CD14-positive monocyte (primary cell): ENCODE measurements around the gene RNF44. TPM values are rescaled to one million over a fixed set of nuclear protein-coding genes. Genes with fewer than 3 reads are reported as not detected.

Experiments
- DNase-seq, 3 donors: peaks; one replicate each; pipeline ENCODE4 v3.0.0-alpha.2; 2011 to 2022
- H2AFZ ChIP-seq: 2 replicates; pipeline ENCODE4 v1.6.0; 2012; ENCODE audit warnings: mild to moderate bottlenecking, low read depth, low read length, inconsistent platforms; ENCODE audit not compliant: insufficient read depth, poor library complexity, severe bottlenecking
- H3K27ac ChIP-seq, 2 donors: 1 replicate in 1 of 2; 2 replicates in 1 of 2; pipeline ENCODE4 v1.5.1; 2012 to 2013; ENCODE audit warnings: low read length in 2 of 2, control low read depth in 1 of 2, inconsistent platforms in 1 of 2, low read depth in 1 of 2, mild to moderate bottlenecking in 1 of 2
- H3K27me3 ChIP-seq, 2 donors: one replicate each; pipeline versions ENCODE4 v1.6.0 to v1.6.1; 2011 to 2013; ENCODE audit warnings: low read length in 2 of 2; ENCODE audit not compliant: control insufficient read depth in 2 of 2, insufficient read depth in 2 of 2
- H3K36me3 ChIP-seq, 2 donors: replicated peaks in 1 of 2; 1 replicate in 1 of 2; 2 replicates in 1 of 2; pipeline versions ENCODE4 v1.5.1 to v1.6.1; 2012 to 2013; ENCODE audit warnings: low read length in 2 of 2, control low read depth in 1 of 2, inconsistent platforms in 1 of 2, mild to moderate bottlenecking in 1 of 2; ENCODE audit not compliant: insufficient read depth in 2 of 2, control insufficient read depth in 1 of 2
- H3K4me1 ChIP-seq, 2 donors: 1 replicate in 1 of 2; 2 replicates in 1 of 2; pipeline versions ENCODE4 v1.5.1 to v1.6.1; 2012 to 2013; ENCODE audit warnings: low read length in 2 of 2, control low read depth in 1 of 2, inconsistent platforms in 1 of 2, mild to moderate bottlenecking in 1 of 2, moderate library complexity in 1 of 2; ENCODE audit not compliant: insufficient read depth in 2 of 2, control insufficient read depth in 1 of 2
- H3K4me2 ChIP-seq: replicated peaks from 2 replicates; pipeline ENCODE3; 2012; ENCODE audit warnings: low read length, moderate library complexity, mild to moderate bottlenecking; ENCODE audit not compliant: poor library complexity, severe bottlenecking; ENCODE audit errors: extremely low read depth
- H3K4me3 ChIP-seq, 3 experiments: fragments of 200-600 bp in 1 of 3; sonication (generic) in 1 of 3; replicated peaks in 1 of 3; 1 replicate in 2 of 3; 2 replicates in 1 of 3; pipeline ENCODE4 v1.5.1; 2011 to 2013; ENCODE audit warnings: low read length in 3 of 3, mild to moderate bottlenecking in 3 of 3, control low read depth in 2 of 3, low read depth in 2 of 3, inconsistent platforms in 1 of 3, moderate library complexity in 1 of 3
- H3K79me2 ChIP-seq: 2 replicates; pipeline ENCODE4 v1.6.0; 2012; ENCODE audit warnings: mild to moderate bottlenecking, control low read depth, inconsistent platforms, low read length, moderate library complexity; ENCODE audit not compliant: insufficient read depth
- H3K9ac ChIP-seq: 2 replicates; pipeline ENCODE4 v1.6.0; 2017; ENCODE audit warnings: low read length, mild to moderate bottlenecking; ENCODE audit not compliant: insufficient read depth, poor library complexity, severe bottlenecking
- H3K9me3 ChIP-seq, 2 donors: replicated peaks in 1 of 2; 1 replicate in 1 of 2; 2 replicates in 1 of 2; pipeline versions ENCODE4 v1.5.1 to v1.6.1; 2012 to 2013; ENCODE audit warnings: low read length in 2 of 2, control low read depth in 1 of 2; ENCODE audit not compliant: control insufficient read depth in 1 of 2, insufficient read depth in 1 of 2
- H4K20me1 ChIP-seq: 2 replicates; pipeline ENCODE4 v1.6.0; 2012; ENCODE audit warnings: mild to moderate bottlenecking, low read length, control low read depth, moderate library complexity; ENCODE audit not compliant: insufficient read depth
- H3K27ac Mint-ChIP-seq, 7 donors: one replicate each; pipeline ENCODE4 v1.8.0; 2020; ENCODE audit warnings: mild to moderate bottlenecking in 7 of 7, mixed read lengths in 7 of 7, moderate library complexity in 6 of 7, inconsistent platforms in 2 of 7
- H3K27me3 Mint-ChIP-seq, 3 donors: one replicate each; pipeline ENCODE4 v1.8.0; 2021 to 2022; ENCODE audit warnings: low read depth in 3 of 3, mild to moderate bottlenecking in 3 of 3, mixed read lengths in 3 of 3, moderate library complexity in 3 of 3, inconsistent platforms in 1 of 3
- H3K36me3 Mint-ChIP-seq, 2 donors: one replicate each; pipeline ENCODE4 v1.8.0; 2020; ENCODE audit warnings: mixed read lengths in 2 of 2, inconsistent platforms in 1 of 2, mild to moderate bottlenecking in 1 of 2
- H3K4me1 Mint-ChIP-seq: one replicate; pipeline ENCODE4 v1.8.0; 2020; ENCODE audit warnings: mild to moderate bottlenecking, mixed read lengths
- H3K4me3 Mint-ChIP-seq, 2 donors: one replicate each; pipeline ENCODE4 v1.8.0; 2020; ENCODE audit warnings: mild to moderate bottlenecking in 2 of 2, mixed read lengths in 2 of 2, moderate library complexity in 1 of 2
- H3K9me3 Mint-ChIP-seq, 7 donors: one replicate each; pipeline ENCODE4 v1.8.0; 2020 to 2022; ENCODE audit warnings: mixed read lengths in 7 of 7, mild to moderate bottlenecking in 6 of 7, moderate library complexity in 6 of 7, inconsistent platforms in 2 of 7
- CTCF ChIP-seq: fragments of 200-600 bp; IDR thresholded peaks from one replicate; pipeline ENCODE4 v1.8.0; 2022; ENCODE audit warnings: antibody characterized with exemption, mild to moderate bottlenecking
- WGBS: methylation state at CpG from one replicate; pipeline ENCODE4 v1.1.5; 2013; ENCODE audit warnings: missing lambda C conversion rate; ENCODE audit not compliant: insufficient coverage; 5-methylcytosine and 5-hydroxymethylcytosine counted together
- intact Hi-C, 2 donors: fragments of 100-400 bp; cut with micrococcal nuclease; formaldehyde crosslinking; loops; one replicate each; pipeline versions ENCODE4 v1.15.0 to v1.15.1; 2023
- polyA plus RNA-seq, 3 donors: library from polyadenylated mRNA; depleted of rRNA in 1 of 3; unstranded in 2 of 3; stranded (reverse) in 1 of 3; fragments of 300-500 nt in 2 of 3; fragments of >200 nt in 1 of 3; fragmentation: Illumina TruSeq in 2 of 3; gene quantifications; 1 replicate in 2 of 3; 2 replicates in 1 of 3; pipeline ENCODE4 v1.2.3, GENCODE V29; 2012 to 2021

The RNF44 gene
- polyA plus RNA-seq, 3 donors: 1.9 to 133 (median 3.1) TPM

GRCh38 chr5:176537554-176538229, 490 bp upstream of the RNF44 start:
- Mint-ChIP-seq H3K36me3 (peaks cover 2 to 7% of the 10 kb centered on the region in 2 donors), H3K27me3 (no peaks in the 10 kb centered on the region), H3K4me3 (peak overlapping the region; percentile 95), H3K27ac (peak overlapping the region; percentile 98 to 100 (median 99)), H3K4me1 (peaks cover 74% of the 10 kb centered on the region), H3K9me3 (peaks cover 0 to 1% (median 0%) of the 10 kb centered on the region in 7 donors)
- Histone ChIP-seq H3K9ac (peak overlapping the region; percentile 83), H2AFZ (peak overlapping the region; percentile 69), H3K27ac (peak overlapping the region; percentile 93 to 96), H3K4me1 (peaks cover 72 to 86% of the 10 kb centered on the region in 2 donors), H3K36me3 (no peaks in the 10 kb centered on the region), H4K20me1 (peaks cover 30% of the 10 kb centered on the region), H3K9me3 (no peaks in the 10 kb centered on the region), H3K4me2 (peak overlapping the region; percentile 100), H3K79me2 (peaks cover 61% of the 10 kb centered on the region), H3K27me3 (no peaks in the 10 kb centered on the region), H3K4me3 (peak overlapping the region; percentile 64 to 98 (median 96))
- intact Hi-C loops: loop anchor here (2.0 to 10.0 kb wide), 7 partner anchors 35 to 765 kb away; partner anchors contain the start of genes FAF2 (in 2 of the 2), HIGD2A (in 2 of the 2), NOP16 (in 2 of the 2) and CLTB (in 1 of the 2)
- under 1% methylated on average over 43 of the region's 43 CpGs for WGBS
- TF ChIP-seq CTCF: no peak
- peak; percentile 99 to 100 (median 100) for DNase-seq

DNA sequence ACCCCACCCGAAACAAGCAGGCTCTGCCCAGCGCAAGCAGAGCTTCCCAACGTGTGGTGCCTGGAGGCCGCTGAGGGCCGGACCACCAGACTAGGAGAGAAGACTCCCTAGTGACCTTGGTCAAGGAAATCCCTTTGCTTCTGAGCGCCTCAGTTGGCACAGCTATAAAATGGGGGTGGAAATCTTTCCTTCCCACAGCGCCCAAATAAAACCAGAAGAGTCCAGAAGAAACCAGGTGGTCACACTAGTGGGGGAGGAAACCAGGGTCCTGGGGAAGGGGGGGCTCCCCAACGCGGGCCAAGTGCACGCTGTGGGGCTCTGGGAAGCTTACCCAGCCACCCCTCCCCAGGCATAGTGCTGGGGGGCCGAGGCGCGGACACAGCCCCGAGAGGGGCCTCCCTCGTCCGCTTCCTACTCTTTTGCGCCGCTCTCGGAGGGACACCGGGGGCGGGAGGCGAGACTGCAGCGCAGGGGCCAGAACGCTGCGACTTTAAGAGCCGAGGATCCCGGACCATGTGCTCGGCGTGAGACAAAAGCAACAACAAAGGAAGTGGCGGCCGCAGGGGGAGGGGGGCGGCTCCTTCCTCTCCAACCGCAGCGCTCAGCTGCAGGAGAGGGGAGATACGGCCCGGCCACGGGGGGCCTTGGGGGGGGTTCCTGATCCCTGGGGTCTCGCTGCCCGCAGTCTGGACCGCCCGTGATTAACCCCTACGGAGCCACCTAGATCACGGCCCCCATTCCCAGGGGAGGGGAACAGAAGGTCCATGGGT, 885 bp downstream of the RNF44 start:
- intact Hi-C loops: loop anchor here (2.0 to 10.0 kb wide), 7 partner anchors 36 to 766 kb away; partner anchors contain the start of genes FAF2 (in 2 of the 2), HIGD2A (in 2 of the 2), NOP16 (in 2 of the 2) and CLTB (in 1 of the 2)
- Histone ChIP-seq H3K4me1 (peaks cover 73 to 86% of the 10 kb centered on the region in 2 donors), H3K9ac (peak overlapping the region; percentile 83), H3K79me2 (peaks cover 65% of the 10 kb centered on the region), H3K36me3 (peaks cover 8 to 9% of the 10 kb centered on the region in 2 donors), H3K27me3 (no peaks in the 10 kb centered on the region), H3K9me3 (no peaks in the 10 kb centered on the region), H3K27ac (peak overlapping the region; percentile 93 to 96), H4K20me1 (peaks cover 44% of the 10 kb centered on the region), H3K4me3 (peak overlapping the region; percentile 64 to 98 (median 96)), H3K4me2 (peak overlapping the region; percentile 100), H2AFZ (peak overlapping the region; percentile 60)
- DNase-seq: peak; percentile 58 to 63 (median 58)
- Mint-ChIP-seq H3K27ac (peak overlapping the region; percentile 93 to 100 (median 98)), H3K4me3 (peak overlapping the region; percentile 95), H3K9me3 (peaks cover 0 to 1% (median 0%) of the 10 kb centered on the region in 7 donors), H3K27me3 (no peaks in the 10 kb centered on the region), H3K4me1 (peaks cover 70% of the 10 kb centered on the region), H3K36me3 (peaks cover 8 to 13% of the 10 kb centered on the region in 2 donors)
- no peak for TF ChIP-seq CTCF
- 0% methylated on average over 21 of the region's 43 CpGs for WGBS
